HG03045 (cell line): ENCODE data around the gene RAB6D.
"Not testable (repeated sequence)": the region's sequence is repeated elsewhere in the genome, so short reads cannot be mapped to it uniquely, and the experiment has no call there.

Experiments used
- ATAC-seq: cut with Tn5 transposase; IDR thresholded peaks from one replicate; pipeline ENCODE4 v1.9.1; 2021; ENCODE audit warnings: mild to moderate bottlenecking, moderate library complexity; ENCODE audit not compliant: unreplicated experiment

The RAB6D gene

DNA sequence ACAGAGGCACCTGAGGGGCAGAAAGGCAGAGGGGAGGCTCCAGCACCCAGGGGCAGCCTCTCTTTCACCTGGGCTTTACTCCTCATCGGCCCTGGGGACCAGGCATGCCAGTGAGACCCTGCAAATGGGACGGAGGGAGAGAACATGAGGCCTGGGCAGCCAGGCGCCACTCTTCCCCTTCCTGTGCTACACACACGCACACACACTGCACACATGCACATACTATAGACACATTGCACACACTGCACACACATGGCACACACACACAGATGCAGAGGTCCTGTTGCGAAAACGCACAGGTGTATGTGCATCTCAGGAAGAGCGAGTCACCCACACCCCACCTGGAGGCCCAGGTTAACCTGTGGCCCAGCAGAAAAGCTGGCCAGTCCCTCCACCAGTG lies 3.4 kb upstream of the RAB6D start:
- no peak for ATAC-seq

DNA sequence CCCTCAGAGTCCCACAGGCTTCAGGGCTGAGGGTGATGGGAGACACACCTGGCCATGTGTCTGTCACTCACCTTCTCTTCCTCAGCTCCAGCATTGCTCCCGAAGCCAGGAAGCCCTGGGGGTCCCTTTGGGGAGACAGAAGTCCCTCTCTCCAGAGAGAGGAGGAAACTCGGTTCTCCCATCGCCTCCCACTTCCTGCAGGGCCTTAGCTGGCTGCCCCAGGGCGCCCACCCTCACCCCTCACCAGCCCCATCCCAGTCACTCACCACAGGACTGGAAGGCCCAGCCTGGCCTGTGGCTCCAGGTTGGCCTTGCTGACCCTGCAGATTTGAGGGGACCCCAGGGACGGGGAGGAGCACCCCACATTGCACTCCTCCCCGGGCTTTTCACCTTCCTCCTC lies 2.7 kb upstream of the RAB6D start:
- ATAC-seq = no peak

DNA sequence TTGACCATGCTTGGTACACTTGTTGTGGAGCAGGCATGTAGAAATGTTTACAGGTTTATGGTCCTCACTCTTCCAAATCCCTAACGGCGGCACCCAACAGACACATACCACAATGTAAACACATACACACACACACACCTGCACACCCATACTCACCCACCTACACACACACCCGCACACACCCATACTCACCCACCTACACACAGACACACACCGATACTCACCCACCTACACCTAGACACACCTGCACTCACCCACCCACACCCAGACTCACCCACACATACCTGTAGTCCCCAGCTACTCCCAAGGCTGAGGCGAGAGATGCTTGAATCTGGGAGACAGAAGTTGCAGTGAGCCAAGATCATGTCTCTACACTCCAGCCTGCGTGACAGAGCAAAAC lies 1.5 kb upstream of the RAB6D start:
- no peak for ATAC-seq

DNA sequence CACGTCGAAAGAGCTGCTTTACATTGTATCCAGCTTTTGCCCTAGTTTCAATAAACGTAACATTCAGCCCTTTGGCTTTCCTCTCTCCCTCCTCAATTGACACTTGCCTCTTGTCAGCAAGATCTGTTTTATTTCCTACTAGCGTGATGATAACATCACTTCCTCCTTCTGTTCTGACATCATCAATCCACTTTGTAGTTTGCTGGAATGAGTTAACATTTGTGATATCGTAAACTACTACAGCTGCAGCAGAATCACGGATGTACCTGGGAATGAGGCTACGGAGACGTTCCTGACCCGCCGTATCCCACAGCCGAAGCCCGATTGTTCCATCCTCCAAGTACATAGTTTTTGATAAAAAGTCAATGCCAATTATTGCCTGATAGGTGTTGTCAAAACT lies 755 bp downstream of the RAB6D start:
- ATAC-seq = not testable (repeated sequence)

DNA sequence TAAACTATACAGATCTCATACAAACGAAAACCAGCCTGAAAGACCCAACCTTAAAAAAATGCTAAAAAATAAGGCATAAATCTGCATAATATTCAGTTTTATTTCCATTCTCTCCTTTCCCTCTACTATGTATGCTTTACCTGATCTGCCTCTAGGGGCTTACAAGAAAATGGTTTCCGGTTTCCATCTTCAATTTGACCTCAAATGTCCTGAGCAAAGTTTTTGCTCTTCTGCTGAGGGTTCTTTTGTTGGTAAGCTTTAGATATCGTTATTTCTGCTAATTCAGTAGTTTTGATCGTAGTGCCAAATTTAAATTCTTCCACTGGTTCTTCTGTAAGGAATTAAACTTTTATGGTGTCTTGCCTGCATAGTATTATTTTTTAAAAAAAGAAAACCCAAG lies 2.2 kb downstream of the RAB6D start:
- ATAC-seq = not testable (repeated sequence)

DNA sequence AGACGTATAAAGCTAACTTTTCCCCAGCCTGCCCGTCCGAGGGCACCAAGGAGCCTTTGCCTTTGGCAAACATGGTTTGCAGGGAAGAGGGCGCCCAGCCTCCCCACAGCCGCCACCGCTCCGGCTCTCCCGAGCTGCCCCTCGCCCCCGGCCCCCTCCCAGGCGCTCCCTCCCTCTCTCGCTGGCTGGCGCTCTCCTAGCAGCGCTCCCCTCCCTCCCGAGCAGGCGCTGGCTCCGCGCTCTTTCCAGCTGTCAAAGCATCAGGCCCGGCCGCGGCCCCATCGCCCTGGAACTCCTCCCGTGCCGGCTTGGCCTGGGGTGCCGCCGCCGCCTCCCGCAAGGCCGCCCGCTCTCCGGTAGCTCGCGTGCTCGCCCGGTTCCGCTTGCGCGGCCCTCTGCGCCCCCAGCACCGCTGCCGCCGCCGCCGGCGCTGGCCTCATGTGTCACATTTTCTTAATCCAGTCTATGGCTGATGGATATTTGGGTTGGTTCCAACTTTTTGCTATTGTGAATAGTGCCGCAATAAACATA lies 10.7 kb downstream of the RAB6D start:
- ATAC-seq = not testable (repeated sequence)

DNA sequence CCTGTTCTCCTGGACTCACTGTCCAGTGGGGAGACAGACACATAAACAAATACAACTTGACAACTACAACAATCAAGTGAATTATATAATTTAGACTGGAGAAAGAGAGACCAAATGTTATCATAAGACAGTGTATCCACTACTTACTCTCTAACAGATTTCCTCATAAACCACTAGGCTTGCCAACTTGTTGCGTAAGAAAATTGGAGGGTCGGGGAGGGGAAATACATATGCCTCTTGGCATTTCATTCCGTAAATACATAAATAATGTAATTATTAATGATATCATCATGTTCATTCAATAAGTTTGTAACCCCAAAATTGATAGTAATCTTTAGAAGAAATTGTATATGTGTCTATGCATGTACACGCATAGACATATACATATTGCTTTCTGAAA lies 14.9 kb downstream of the RAB6D start:
- ATAC-seq = no peak

DNA sequence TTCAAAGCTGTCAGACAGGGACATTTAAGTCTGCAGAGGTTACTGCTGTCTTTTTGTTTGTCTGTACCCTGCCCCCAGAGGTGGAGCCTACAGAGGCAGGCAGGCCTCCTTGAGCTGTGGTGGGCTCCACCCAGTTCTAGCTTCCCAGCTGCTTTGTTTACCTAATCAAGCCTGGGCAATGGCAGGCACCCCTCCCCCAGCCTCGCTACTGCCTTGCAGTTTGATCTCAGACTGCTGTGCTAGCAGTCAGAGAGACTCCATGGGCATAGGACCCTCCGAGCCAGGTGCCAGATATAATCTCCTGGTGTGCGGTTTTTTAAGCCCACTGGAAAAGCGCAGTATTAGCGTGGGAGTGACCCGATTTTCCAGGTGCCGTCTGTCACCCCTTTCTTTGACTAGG lies 16.9 kb downstream of the RAB6D start:
- ATAC-seq = not testable (repeated sequence)

DNA sequence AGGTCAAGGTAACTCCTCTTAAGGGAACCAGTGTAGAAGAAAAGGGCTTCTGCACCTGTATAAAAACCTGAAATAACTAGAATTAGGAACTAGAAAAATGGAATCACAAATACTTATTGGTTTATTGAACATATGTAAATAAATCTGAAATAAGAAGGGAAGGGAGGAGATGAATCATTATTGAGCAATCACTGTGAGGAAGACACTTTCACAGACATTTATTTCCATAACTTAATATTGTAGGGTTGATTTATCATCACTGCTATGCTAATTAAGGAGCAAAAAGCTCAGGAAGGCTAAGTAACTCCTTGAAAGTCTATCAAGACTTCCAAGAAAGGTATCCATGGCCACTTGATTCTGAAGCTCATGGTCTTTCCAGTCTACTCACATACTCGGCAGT lies 24.7 kb downstream of the RAB6D start:
- not testable (repeated sequence) for ATAC-seq

DNA sequence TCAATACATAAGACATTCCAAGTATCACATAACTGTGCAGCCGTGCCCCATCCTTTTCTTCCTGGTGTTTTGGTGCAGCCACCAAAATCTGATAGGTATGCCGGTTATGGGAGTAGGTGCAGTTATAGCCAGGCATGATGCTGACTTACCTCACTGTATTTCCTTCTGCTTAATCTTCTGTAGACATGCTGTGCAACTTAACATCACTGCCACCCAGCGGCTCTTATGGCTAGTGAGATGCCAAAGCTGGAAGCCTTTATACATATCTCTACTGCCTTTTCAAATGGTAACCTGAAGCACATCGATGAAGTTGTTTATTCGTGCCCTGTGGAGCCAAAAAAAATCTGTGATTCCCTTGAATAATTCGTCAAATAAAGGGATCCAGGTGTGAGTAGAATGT lies 28.6 kb downstream of the RAB6D start:
- ATAC-seq = not testable (repeated sequence)

DNA sequence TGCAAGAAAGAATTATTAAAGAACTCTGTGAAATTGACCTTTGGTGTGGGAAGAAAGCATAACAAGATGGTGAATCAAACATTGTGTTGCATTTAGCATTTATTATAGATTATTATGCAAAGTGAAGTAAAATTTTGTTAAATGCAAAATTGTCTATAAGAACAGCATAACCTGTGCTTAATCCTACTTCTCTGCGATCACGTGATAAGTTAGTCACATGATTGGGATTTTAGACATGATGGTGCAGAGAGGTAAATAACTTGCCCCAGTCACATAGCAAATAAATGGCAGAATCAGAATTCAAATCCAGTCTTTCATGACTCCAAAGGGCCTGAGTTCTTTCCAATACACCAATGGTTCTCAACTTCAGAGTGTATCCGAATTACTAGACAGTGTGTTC lies 31.3 kb downstream of the RAB6D start:
- ATAC-seq = not testable (repeated sequence)

DNA sequence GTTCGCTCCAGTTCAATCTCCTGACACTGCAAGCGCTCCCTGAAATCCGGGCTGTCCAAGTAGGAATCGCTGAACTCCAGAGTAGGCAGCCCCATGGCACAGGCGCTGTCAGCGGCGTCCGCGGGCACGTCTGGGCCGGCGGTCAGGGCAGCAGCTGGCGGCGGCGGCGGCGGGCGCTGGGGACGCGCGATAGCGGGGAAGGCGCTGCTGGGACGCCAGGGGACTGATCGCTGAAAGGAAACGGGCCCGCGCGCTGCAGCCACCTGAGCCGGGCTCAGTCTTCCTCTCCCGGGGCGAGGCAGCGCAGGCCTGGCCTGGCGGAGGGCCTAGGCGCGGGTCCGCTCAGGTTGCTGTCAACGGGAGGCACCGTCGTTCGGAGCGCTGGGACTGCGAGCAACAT lies 33.0 kb downstream of the RAB6D start:
- not testable (repeated sequence) for ATAC-seq

DNA sequence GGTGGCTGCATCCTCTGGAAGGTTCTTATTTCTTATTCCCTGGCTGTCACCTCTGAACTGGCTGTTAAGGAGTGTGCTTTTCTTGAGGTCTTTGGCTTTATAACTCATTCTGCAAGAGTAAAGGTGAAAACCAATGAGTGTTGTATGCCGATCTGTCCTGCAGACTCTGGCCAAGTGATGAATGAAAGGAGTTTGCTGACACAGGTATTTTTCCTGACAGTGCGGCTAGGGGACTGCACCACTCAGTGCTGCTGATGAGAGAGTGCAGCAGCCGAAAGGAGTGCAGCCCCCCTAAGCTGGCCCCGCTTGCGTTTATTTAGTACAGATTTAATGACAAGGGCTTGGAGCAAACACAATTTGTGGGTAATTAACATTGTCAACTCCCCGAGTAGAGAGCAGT lies 41.8 kb downstream of the RAB6D start:
- ATAC-seq = no peak

DNA sequence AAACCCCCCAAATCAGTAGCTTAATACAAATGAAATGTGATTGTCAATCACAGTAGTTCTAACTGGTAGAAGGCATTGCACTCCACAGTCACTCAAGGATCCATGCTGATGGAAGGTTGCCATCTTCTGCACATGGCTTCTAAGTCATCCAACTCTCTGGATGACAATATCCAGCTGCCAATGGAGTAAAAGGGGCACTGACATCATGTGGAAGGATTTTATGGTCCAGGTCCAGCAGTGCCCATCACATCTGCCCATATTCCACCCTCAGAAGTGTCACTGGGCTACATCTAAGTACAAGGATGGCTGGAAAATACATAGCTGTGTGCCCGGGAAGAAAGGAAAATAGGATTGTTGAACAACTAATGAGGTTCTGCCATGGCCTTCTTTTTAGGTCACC lies 42.6 kb downstream of the RAB6D start:
- ATAC-seq = not testable (repeated sequence)

DNA sequence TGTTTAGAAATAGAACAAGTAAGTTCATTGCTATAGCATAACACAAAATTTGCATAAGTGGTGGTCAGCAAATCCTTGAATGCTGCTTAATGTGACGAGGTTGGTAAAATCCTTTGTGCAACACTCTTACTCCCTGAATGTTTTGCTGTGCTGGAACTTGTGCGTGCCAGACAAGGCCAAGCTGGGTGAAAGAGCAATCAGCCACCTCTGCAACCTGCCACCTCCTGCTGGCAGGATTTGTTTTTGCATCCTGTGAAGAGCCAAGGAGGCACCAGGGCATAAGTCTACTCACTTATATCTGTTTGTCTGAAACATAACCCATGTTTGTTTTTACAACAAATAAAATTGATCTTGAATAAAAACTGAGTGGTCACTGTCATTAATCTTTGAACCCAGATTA lies 53.0 kb downstream of the RAB6D start:
- not testable (repeated sequence) for ATAC-seq
